MG63 (cell line): ENCODE data around the gene XKR7. TPM values are rescaled to one million over a fixed set of nuclear protein-coding genes. Genes with fewer than 3 reads are reported as not detected.
"Not testable (repeated sequence)": the region's sequence is repeated elsewhere in the genome, so short reads cannot be mapped to it uniquely, and the experiment has no call there.

Experiments
- DNase-seq: peaks from one replicate; pipeline ENCODE4 v3.0.0-alpha.2; 2020
- H3K27me3 ChIP-seq: fragments of 250-450 bp; sonication (Bioruptor Pico); 2 replicates; pipeline ENCODE4 v1.5.1; 2020; ENCODE audit warnings: mild to moderate bottlenecking, moderate library complexity
- H3K36me3 ChIP-seq: fragments of 250-450 bp; sonication (Bioruptor Pico); 2 replicates; pipeline ENCODE4 v1.5.1; 2020; ENCODE audit warnings: mild to moderate bottlenecking, moderate library complexity
- H3K4me3 ChIP-seq: fragments of 250-450 bp; sonication (Bioruptor Pico); 2 replicates; pipeline ENCODE4 v1.5.1; 2020; ENCODE audit warnings: mild to moderate bottlenecking, moderate library complexity
- H3K9me3 ChIP-seq: fragments of 250-450 bp; sonication (Bioruptor Pico); 2 replicates; pipeline ENCODE4 v1.5.1; 2020; ENCODE audit warnings: mild to moderate bottlenecking, moderate library complexity
- total RNA-seq: library from RNA; depleted of rRNA; stranded (reverse); fragments of >200 nt; shearing (Covaris generic); gene quantifications from 2 replicates; pipeline ENCODE4 v1.2.3, GENCODE V29; 2014; ENCODE audit warnings: low replicate concordance; rRNA removed

Gene XKR7, protein sequence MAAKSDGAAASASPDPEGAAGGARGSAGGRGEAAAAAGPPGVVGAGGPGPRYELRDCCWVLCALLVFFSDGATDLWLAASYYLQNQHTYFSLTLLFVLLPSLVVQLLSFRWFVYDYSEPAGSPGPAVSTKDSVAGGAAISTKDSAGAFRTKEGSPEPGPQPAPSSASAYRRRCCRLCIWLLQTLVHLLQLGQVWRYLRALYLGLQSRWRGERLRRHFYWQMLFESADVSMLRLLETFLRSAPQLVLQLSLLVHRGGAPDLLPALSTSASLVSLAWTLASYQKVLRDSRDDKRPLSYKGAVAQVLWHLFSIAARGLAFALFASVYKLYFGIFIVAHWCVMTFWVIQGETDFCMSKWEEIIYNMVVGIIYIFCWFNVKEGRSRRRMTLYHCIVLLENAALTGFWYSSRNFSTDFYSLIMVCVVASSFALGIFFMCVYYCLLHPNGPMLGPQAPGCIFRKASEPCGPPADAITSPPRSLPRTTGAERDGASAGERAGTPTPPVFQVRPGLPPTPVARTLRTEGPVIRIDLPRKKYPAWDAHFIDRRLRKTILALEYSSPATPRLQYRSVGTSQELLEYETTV
- total RNA-seq: not detected in 2 replicates

DNA sequence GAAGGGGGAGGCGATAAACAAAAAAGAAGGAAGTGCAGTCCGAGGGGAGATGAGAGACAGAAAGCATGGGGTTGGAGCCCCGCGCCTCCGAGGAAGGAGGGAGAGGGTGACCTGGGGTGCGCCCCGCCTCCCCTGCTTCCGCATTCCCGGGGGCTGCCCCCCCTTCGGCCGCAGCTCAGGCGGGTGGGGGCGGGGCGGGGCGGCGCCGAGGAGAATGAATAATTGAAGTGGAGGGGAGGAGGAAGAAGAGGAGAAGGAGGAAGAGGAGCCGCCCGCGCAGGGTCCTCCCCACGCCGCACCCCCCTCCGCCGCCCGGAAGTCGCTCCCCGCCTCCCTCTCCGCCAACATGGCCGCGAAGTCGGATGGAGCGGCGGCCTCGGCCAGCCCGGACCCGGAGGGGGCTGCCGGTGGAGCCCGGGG is at the start of gene XKR7:
Gene XKR7, plus strand, starts transcription at position 322 of the 420 bp plus-strand sequence. Its CDS starts 25 bp downstream, at position 347.
- Histone ChIP-seq H3K36me3 (no peaks in the 10 kb centered on the region), H3K4me3 (no peak within 1 kb of the TSS), H3K9me3 (no peaks in the 10 kb centered on the region), H3K27me3 (peaks cover 23% of the 10 kb centered on the region)
- DNase-seq: no peak

DNA sequence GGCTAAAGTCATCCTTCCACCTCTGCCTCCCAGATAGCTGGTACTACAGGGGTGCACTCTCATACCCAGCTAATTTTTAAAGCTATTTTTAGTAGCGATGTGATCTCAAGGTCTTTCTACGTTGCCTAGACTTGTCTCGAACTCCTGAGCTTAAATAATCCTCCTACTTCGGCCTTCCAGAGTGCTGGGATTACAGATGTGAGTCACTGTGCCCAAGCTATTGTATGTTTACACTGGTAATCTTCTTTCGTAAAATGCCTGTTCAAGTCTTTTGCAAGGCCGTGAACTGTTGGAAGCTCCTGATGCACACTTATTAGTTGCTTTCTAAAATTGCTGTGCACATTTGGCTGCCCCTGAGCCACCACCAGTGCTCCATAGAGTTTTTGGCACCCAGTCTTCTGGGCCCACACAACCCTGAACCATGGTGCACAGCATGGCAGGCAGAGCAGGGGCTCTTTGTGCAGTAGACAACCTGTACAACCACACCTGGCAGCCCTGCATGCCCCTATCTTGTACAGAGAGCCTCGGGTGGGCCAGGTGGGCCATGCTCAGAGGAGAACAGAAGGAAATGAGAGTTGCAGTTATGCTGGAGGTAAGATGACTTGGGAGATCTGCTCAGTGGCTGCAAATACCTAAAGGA is 49.4 kb upstream of the XKR7 start:
- DNase-seq: no peak
- H3K4me3 ChIP-seq: no peak overlapping the region
- no peaks in the 10 kb centered on the region for H3K27me3 ChIP-seq
- H3K9me3 ChIP-seq: no peaks in the 10 kb centered on the region
- H3K36me3 ChIP-seq: no peaks in the 10 kb centered on the region

DNA sequence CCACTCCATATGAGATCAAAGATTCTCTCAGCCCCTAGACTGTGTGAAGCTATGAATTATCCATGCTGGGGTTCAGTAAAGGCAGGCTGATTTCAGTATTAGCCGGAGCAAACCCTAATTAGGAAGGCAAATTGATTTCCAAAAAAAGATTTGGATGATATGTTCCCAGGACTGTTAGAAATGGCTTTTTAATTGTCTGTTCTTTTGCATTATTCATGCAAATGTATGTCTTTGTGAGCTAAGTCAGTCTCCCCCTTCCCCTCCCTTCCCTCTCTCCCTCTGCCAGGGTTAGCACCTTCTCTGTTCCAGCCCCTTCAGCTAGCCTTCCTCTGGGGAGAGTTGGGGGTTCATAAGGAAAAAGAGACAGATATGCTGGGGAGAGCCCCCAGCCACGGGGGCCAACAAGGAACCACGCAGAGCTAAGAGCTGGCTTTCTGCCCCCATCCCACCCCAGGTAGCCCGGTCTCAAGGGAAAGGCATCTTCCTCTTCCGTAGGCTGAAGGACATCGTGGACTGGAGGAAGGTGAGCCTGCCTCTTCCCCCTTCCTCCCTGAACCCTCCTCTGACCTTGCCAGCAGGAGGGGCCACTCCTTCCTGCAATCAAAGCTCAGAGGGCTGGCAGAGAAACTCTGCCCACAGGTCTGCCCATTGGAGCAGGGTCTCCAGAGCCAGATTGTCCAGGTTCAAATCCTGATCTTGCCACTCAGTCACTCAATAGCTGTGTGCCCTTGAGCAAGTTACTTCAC is 48.4 kb upstream of the XKR7 start:
- Histone ChIP-seq H3K36me3 (no peaks in the 10 kb centered on the region), H3K27me3 (no peaks in the 10 kb centered on the region)
- DNase-seq: no peak

GRCh38 chr20:31920275-31920855 is 47.6 kb upstream of the XKR7 start:
- Histone ChIP-seq H3K4me3 (no peak overlapping the region), H3K36me3 (no peaks in the 10 kb centered on the region), H3K9me3 (no peaks in the 10 kb centered on the region), H3K27me3 (no peaks in the 10 kb centered on the region)
- DNase-seq: no peak

More for the DNA sequence above, 48.4 kb upstream of the XKR7 start:
- Histone ChIP-seq H3K9me3 (no peaks in the 10 kb centered on the region), H3K4me3 (no peak overlapping the region)

DNA sequence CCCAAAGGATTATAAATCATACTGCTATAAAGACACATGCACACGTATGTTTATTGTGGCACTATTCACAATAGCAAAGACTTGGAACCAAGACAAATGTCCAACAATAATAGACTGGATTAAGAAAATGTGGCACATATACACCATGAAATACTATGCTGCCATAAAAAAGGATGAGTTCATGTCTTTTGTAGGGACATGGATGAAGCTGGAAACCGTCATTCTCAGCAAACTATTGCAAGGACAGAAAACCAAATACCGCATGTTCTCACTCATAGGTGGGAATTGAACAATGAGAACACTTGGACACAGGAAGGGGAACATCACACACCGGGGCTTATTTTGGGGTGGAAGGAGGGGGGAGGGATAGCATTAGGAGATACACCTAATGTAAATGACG is 46.5 kb upstream of the XKR7 start:
- H3K36me3 ChIP-seq, H3K9me3 ChIP-seq, H3K4me3 ChIP-seq, H3K27me3 ChIP-seq, DNase-seq: not testable (repeated sequence)

- Histone ChIP-seq H3K9me3 (no peaks in the 10 kb centered on the region), H3K4me3 (no peak overlapping the region), H3K36me3 (no peaks in the 10 kb centered on the region), H3K27me3 (no peaks in the 10 kb centered on the region)
- DNase-seq: no peak
Measured at GRCh38 chr20:31922181-31922580, 45.8 kb upstream of the XKR7 start.

GRCh38 chr20:31922588-31922987 is 45.4 kb upstream of the XKR7 start:
- no peak for DNase-seq
- Histone ChIP-seq H3K4me3 (no peak overlapping the region), H3K36me3 (no peaks in the 10 kb centered on the region), H3K27me3 (no peaks in the 10 kb centered on the region), H3K9me3 (no peaks in the 10 kb centered on the region)

DNA sequence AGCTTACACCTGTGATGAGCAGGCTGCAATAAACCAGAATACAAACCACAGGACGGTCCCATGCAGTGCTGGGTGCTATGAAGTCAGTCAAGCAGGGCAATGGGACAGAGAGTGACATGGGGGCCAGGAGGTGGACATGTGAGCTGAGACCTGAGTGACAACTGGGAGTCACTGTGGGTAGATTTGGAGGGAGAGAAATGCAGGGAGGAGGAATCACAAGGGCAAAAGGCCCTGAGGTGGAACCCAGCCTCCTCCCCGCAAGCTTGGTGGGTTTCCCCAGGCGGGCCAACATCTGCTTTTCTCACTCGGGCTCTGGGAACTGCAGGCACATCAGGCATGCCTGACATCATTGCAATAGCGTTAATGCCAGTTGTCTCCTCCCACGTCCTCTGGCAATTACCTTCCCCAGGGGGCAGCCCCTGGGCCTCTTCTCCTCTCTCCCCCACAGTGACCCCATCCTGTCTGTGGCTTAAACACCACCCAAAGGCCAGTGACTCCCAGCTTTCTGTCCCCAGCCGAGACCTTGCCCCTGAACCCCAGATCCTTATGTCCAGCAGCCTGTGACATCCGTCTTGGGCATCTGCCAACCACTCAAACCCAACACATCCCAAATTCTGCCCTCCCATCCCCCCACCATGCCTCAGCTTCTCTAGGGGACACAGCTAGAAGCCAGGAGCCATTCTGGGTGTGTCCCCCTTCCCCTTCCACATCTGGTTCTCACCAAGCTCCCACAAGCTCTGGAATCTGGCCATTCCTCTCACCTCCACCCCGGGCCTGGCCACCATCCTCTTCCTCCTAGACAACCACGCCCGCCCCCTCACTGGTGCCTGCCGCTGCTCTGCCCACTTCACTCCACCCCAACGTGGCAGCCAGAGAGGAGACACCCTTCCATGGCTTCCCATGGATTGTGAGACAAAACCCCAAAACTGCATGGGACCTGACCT is 44.3 kb upstream of the XKR7 start:
- no peaks in the 10 kb centered on the region for H3K36me3 ChIP-seq
- H3K9me3 ChIP-seq: no peaks in the 10 kb centered on the region
- no peaks in the 10 kb centered on the region for H3K27me3 ChIP-seq
- no peak for DNase-seq
- H3K4me3 ChIP-seq: no peak overlapping the region

DNA sequence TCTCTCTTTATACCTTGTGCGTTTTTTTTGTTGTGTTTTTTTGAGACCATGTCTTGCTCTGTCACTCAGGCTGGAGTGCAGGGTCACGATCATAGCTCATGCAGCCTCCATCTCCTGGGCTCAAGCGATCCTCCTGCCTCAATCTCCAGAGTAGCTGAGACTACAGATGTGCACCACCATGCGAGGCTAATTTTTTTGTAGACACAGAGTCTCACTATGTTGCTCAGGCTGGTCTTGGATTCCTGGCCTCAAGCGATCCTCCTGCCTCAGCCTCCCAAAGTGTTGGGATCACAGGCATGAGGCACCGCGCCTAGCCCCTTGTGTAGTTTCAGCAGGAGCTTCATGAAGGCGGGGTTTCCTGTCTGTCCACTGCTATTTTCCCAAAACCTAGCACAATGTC is 43.4 kb upstream of the XKR7 start:
- Histone ChIP-seq H3K9me3 (no peaks in the 10 kb centered on the region), H3K4me3 (no peak overlapping the region), H3K36me3 (no peaks in the 10 kb centered on the region), H3K27me3 (no peaks in the 10 kb centered on the region)
- no peak for DNase-seq

DNA sequence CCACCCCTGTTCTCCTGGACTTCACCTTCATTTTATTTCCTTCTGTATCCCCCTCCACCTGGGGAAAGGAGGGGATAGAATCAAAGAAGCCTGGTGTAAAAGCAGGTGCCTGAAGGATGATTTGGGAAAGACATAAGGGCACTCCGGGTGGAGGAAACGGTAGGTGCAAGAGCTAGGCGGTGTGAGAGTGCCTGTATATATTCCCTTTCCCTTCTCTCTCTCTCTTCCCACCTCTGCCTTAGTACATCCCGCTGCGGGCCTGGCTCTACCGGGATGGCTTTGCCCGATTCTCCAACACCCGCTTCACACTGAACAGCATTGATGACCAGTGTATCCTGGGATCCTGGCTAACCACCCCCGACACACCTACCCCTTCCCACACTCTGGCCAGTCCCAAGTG is 42.3 kb upstream of the XKR7 start:
- Histone ChIP-seq H3K36me3 (no peaks in the 10 kb centered on the region), H3K9me3 (no peaks in the 10 kb centered on the region), H3K27me3 (no peaks in the 10 kb centered on the region; the same call in 1 of the 2 replicates), H3K4me3 (no peak overlapping the region)
- no peak for DNase-seq

DNA sequence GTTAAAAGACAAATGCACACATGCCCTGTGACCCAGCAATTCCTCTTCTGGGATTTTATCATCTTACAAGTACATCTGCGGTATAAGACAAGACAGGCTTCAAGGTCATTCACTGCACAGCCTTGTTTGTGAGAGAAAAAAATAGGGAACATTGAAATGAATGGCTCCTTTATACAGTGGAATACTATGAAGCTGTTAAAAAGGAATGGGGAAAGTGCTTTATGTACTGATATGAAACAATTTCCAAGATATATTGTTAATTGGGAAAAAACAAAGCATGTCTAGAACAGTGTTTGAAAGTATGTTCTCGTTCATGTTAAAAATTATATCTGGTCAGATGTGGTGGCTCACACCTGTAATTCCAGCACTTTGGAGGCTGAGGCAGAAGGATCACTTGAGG is 41.5 kb upstream of the XKR7 start:
- H3K4me3 ChIP-seq: no peak overlapping the region
- no peak for DNase-seq
- no peaks in the 10 kb centered on the region for H3K36me3 ChIP-seq
- H3K9me3 ChIP-seq: no peaks in the 10 kb centered on the region
- H3K27me3 ChIP-seq: no peaks in the 10 kb centered on the region; the same call in 1 of the 2 replicates

GRCh38 chr20:31927627-31928159 is 40.3 kb upstream of the XKR7 start:
- Histone ChIP-seq H3K9me3 (no peaks in the 10 kb centered on the region), H3K27me3 (no peaks in the 10 kb centered on the region; the same call in 1 of the 2 replicates), H3K36me3 (no peaks in the 10 kb centered on the region), H3K4me3 (no peak overlapping the region)
- DNase-seq: no peak

GRCh38 chr20:31929631-31930030 is 38.3 kb upstream of the XKR7 start:
- H3K4me3 ChIP-seq, H3K9me3 ChIP-seq, H3K36me3 ChIP-seq, H3K27me3 ChIP-seq, DNase-seq: not testable (repeated sequence)

GRCh38 chr20:31930779-31931178 is 37.2 kb upstream of the XKR7 start:
- no peaks in the 10 kb centered on the region; the same call in 1 of the 2 replicates for H3K27me3 ChIP-seq
- H3K9me3 ChIP-seq: no peaks in the 10 kb centered on the region
- no peak for DNase-seq
- no peak overlapping the region for H3K4me3 ChIP-seq
- no peaks in the 10 kb centered on the region for H3K36me3 ChIP-seq

- Histone ChIP-seq H3K4me3 (no peak overlapping the region), H3K27me3 (no peaks in the 10 kb centered on the region; the same call in 1 of the 2 replicates), H3K36me3 (no peaks in the 10 kb centered on the region), H3K9me3 (no peaks in the 10 kb centered on the region)
- DNase-seq: no peak
Measured at GRCh38 chr20:31933698-31934097, 34.3 kb upstream of the XKR7 start.
